Endometrium (tissue), 2 donors: Measurements from ENCODE around the gene SLX4.
"Not testable (repeated sequence)": the region's sequence is repeated elsewhere in the genome, so short reads cannot be mapped to it uniquely, and the experiment has no call there.

ENCODE experiments used
- FAIRE-seq: peaks from 2 replicates; lab custom pipeline; 2012; peaks lifted over from hg19 to GRCh38; lab: Jason Lieb, UNC
- donor health status: control.
- donor health status: control.

Gene SLX4

DNA sequence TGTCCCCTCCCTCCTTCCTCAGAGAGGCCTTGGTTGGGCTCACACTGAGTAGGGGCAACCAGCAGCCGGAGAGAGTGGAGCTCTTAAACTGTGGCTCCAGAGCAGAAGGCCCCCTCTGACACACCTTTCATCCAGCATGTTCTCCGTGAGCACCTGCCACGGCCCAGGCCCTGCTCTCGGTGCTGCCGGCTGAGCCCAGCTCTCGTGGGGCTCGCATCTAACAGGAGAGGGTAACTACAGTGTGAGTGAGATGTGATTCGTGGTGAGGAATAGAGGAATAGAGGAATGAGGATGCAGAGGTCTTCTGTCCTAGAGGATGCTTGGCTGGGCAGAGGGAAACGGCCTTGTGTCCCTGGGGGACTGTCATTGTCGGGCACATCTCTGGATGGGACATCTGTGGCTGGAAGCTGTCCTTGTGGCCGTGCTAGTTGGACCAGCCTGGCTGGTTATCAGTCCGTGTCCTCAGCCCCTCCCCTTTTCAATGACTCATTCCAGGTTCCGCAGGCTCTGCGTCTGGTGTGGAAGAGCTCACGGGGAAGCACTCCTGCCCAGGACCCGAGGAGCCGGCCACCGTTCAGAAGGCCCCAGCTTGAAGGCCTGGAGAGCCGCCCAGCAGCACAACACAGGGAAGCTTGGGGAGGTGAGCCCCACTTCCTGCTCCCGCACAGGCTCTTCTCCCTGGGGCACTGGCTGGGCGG lies 31.1 kb upstream of the SLX4 start:
- no peak for FAIRE-seq

DNA sequence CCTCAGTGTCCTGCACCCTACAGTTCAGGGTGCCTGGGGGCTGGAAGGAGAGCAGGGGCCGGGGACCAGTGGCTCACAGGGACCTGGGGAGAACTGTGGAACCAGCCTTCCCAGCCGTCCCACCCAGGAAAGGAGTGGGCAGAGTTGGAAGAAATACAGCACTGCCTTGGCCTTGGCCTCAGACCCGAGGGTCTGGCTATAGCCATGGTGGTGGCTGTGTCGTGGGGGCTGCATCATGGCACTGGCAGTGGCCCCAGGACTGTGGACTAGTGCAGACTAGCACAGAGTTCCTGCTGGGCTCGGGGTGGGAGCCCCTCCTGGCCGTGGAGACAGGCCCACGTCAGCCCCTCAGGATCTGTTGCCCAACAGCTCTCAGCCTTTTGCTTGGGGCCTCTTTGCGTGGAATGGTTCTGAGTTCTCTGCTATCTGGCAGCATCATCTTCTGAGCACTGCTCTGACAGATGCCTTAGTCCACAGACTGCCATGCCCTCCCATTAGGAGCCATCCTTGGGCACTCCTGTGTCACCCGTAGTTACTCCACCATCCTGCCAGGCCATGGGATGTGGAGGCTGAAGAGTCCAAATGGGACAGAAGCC lies 30.5 kb upstream of the SLX4 start:
- no peak for FAIRE-seq

DNA sequence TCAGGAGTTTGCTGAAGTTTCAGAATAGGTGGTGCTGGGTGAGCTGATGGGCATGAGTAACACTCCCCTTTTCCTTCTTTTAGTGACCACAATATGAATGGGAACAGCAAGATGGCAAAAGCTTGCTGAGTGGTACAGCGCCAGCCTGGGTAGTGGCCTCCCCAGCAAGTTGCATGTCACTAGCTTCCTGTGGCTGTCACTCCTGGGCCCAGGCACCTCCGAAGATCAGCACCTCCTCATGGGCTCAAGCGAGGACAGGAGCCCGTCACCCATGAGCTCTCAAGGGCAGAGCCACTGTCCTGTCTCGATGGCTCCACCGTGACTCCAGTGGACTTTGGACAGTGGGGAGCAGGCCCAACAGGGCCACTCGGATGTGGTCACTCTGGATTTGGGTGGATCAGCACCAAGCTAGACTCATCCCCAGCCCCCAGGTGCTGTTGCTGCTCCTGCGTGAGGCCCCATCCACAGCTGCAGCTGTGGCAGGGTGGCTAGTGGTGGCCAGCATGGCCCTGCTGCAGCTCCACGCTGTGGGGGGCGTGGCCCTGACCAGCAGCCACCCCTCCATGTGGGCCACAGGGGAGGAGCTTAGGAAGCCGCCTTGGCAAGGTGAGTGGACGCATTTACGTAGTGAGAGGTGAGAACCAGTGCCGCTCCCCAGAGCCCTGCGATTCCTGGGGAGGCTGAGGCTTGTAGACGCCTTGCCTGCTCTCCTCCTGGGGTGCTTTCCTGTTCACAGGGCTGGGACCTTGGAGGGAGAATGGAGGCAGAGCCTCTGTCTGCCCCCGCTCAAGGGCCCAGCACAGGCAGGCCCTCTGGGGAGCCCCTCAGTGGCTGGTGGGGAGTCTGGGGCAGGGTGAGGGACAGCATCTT lies 29.5 kb upstream of the SLX4 start:
- FAIRE-seq = no peak

DNA sequence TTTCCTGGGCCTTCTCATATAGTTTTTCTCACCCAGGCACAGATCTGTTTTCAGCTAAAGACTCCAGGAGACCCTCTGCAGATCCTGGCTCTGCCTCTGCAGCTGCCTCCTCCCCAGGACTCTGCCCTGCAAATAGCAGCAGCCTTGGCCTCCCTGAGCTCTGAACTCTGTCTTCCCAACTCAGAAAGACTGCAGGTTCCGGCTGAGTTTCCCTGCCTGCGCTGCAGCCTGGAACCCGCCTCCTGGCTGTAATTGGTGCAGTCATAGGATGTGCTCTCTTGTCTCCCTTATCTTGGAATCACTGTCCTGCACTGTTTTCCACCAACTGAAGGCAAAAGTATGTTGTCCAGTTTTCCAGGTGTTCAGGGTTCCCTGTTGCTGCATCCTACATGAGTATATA lies 28.8 kb upstream of the SLX4 start:
- FAIRE-seq = no peak

DNA sequence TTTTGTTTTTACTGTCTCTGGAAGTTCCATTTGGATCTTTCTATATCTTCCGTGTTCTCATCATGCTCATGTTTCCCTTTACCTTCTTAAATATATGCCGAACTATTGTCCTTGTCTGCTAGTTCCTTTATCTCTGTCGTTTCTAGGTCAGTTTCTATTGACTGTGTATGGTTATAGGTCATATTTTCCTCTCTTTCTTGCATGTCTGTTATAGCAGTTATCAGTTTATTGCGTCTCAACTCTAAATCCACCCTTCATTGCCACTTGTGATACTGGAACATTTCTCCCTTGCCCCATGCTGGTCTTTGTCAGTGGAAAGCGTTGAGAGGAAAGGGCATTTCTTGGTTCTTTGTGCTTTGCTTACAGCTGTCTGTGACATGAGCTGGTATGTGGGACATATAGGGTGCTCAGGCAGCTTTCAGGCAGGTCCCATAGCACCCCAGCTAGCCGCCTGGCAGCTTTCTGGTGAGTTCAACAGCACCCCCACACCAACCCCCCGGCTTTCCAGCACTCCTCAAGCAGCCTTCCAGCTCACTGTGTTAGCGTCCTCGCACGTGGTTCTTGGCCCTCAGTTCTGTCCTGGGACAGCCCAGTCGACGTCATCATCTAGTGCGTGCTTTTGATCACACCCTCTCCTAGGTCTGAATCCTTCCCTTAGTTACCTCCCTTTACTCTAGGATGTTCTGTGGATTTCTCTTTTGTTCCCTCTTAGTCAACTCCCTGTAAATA lies 27.7 kb upstream of the SLX4 start:
- no peak for FAIRE-seq

DNA sequence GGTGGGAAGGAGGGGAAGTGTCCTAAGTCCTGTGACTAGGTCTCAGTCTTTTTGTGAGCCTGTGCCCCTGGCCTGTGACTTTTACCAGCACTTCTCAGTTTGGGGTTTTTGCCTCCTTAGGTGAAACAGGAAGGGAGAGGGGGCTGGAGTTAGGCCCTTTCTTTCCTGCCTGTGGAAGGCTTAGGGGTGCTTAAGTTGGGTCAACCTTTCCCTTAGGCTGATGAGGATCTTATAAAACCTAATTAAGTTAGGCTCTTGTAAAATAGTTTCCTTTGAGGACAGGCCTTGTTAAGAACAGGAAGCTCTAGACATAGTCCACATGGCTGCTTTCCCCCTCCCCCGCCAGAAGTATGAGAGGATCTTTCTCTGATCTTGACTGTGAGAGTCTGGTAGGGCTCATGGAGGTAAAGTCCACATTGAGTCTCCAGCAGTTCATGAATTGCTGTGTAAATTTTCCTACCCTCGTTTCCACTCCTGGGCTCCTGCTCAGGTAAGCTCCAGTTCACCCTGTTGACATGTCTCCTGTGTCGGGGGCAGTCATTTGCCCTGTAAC lies 26.0 kb upstream of the SLX4 start:
- no peak for FAIRE-seq

DNA sequence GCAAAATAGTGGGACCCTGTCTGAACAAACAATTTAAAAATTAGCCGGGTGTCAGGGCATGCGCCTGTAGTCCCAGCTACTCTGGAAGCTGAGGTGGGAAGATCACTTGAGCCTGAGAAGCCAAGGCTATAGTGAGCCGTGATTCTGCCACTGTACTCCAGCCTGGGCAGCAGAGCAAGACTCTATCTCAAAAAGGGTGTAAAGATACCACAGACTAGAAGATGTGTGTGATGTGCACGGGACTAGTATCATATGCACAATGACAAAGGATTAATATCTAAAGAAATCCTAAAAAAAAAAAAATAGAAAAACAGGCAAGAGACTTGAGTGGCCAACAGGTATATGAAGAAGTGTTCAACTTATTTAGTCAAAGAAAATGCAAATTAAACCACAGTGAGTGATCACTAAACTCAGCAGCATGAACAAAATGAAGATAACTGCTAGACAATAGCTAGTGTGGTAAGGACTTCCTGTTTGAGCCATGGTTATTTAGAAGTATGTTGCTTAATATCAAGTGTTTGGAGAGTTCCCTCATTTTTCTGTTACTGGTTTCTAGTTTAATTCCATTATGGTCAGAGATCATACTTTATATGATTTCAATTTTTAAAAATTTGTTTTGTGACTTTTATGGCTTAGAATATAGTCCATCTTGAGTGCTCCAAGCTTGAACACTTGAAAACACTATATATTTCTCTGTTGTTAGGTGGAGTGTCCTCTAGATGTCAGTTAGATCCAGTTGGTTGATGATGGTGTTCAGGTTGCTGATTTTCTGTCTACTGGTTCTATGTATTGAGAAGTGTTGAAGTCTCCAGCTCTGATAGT lies 14.7 kb upstream of the SLX4 start:
- no peak for FAIRE-seq

DNA sequence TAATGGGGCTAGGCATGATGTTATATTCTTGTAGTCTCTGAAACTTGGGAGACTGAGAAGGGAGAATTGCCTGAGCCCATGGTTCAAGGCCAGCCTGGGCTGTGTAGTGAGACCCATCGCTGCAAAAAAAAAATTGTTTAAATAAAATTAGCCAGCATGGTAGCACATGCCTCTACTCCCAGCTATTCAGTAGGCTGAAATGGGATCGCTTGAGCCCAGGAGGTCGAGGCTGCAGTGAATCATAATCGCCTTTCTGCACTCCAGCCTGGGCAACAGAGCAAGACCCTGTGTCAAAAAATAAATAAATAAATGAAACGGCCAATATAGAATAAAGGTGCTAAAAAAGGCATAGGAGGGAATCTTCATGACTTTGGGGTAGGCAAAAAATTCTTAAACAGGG lies 13.9 kb upstream of the SLX4 start:
- FAIRE-seq = no peak

DNA sequence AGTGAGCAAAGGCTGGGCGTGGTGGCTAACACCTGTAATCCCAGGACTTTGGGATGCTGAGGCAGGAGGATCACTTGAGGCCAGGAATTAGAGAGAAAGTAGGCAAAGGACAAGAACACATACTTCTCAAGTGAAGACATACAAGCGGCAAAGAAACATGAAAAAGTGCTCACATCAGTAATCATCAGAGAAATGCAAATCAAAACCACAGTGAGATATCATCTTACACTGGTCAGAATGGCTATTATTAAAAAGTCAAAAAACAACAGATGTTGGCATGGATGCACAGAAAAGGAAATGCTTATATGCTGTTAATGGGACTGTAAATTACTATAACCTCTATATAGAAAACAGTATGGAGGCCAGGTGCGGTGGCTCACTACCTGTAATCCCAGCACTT lies 12.2 kb upstream of the SLX4 start:
- no peak for FAIRE-seq

DNA sequence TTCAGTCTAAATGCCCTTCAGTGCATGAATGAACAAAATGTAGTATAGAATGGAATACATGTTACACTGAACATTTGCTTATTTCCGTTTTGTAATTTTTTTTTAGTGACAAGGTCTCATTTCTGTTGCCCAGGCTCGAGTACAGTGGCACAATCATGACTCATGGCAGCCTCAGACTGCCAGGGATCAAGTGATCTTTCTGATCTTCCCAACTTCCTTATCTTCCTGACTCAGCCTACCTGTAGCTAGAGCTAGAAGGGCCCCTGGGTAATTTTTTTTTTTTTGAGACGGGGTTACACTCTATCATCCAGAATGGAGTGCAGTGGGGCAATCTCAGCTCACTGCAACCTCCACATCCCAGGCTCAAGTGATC lies 7.3 kb upstream of the SLX4 start:
- no peak for FAIRE-seq

DNA sequence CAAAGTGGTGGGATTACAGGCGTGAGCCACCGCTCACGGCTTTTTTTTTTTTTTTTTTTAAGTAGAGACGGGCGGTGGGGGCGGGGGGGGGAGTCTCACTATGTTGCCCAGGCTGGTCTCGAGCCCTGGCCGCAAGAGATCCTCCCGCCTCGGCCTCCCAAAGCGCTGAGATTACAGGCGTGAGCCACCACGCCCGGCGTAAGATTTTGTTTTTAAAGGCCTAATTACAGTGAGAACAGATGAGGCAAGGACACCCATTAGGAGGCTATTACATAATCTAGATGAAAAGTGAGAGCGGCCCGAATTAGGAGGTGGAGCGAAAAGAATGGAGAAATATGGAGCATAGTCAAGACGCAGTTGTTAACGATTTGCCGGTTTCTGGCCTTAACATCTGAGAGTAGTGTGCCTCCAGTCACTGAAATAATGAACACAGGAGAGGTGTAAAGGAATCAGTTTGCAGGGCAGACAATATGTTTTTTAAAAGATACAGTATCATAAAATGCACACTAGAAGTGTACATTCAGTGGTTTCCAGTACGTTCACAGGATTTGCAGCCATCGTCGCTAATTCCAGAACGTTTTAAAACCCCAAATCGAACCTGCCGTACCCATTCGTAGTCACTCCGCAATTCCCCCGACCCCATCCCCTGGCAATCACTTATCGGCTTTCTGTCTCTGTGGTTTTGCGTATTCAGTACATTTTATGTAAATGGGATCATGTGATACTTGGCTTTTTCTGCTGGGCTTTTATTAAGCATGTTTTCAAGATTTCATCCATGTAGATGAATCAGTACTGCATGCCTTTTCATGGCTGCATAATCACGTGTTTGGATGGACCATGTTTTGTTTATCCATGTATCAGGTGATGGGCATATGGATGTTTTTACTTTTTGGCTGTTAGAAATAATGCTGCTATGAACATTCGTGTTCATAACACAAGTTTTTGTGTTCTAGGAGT lies 1.4 kb upstream of the SLX4 start:
- no peak for FAIRE-seq

DNA sequence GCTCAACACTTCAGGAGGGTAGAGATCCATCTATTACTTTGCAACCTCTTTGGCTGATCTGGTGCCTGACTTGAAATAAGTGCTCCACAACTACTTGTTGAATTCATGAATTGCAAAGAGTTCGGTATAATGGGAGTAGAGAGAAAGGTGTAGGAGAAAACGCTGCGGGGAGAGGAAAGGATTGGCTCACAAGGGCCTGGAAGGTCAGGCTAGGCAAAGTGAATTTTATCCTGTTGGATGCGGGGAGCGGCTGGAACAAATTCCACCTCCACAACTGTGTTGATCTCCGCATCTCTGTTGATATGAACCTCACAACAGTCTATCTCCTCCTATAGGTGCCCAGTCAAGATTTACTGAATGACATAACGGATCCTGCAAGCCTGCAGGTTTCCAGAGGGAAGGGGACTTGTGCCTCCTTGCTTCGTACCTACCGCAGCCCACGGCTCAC lies 684 bp downstream of the SLX4 start:
- FAIRE-seq = no peak

DNA sequence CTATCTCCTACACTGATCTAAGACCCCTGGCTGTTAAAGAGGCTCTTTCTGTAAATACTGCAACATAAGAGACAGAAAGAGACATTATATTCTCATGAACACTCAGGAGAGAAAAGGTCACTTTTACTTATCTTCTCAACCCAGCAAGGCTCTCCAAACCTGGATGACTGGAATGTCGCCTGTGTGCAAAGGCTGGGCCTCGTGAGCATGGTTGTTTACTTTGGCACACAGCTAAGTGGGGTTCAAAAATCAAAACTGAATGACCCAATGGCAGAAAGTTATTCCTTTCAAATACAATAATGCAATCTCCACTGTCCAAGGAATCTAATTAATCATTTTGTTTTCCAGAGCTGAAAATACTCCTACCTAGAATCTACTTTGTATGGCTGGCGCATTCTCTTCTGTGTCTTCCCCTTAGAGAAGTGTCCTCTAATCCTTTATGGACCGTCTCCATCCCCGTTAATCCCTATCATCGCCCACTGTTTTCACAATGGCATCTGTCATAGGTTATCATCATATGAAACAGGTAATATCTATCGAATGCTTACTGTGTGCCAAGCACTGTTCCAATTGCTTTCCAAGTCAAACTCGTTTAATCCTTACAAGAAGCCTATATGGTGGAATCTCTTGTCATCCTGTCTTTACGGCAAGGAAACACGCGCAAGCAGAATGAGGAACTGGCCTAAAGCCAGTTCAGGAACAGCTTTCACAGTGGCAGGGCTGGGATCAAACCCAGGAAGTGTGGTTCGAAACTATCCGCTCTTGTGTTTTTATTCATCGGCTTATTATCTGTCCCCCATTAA lies 1.3 kb downstream of the SLX4 start:
- no peak for FAIRE-seq

DNA sequence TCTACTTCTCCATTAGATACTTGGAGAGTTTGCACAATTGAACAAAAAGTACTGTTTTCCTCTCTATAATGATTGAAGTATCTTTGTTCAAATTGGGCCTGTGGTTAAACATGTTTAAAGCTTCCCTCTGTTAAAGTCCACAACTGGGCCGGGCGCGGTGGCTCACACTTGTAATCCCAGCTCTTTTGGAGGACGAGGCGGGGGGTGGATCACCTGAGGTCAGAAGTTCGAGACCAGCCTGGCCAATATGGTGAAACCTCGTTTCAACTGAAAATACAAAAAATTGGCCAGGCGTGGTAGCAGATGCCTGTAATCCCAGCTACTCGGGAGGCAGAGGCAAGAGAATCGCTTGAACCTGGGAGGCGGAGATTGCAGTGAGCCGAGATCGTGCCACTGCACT lies 2.4 kb downstream of the SLX4 start:
- not testable (repeated sequence) for FAIRE-seq

DNA sequence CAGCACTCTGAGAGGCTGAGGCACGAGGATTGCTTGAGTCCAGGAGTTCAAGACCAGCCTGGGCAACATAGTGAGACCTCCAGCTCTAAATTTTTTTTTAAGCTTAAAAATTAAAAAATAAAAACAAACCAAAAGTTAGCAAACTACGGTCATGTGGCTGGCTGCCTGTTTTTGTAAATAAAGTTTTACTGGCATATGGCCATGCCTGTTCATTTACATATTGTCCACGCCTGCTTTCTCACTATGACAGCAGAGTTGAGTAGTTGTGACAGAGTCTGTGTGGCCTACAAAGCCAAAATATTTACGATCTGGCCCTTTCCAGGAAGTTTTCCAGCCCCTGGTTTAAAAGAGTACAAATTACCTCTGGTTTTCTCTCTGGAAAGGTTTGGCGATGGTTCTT lies 3.3 kb downstream of the SLX4 start:
- FAIRE-seq = no peak

DNA sequence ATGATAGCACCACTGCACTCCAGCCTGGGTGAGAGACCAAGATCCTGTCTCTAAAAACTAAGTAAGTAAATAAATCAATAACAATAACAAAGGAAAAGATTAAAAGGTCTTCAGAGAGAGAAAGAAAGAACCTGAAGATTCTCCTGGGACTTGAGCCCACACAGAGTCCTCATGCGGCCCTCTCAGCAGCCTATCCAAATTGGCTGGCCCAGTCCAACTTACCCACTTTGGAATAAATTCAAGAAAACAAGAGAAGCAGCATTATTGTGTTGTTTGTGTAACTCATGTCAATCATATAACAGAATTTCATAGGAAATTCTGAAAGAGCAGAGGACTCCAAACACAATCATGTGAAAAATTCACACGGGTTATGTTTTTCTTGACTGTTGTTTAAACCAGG lies 3.8 kb downstream of the SLX4 start:
- no peak for FAIRE-seq

DNA sequence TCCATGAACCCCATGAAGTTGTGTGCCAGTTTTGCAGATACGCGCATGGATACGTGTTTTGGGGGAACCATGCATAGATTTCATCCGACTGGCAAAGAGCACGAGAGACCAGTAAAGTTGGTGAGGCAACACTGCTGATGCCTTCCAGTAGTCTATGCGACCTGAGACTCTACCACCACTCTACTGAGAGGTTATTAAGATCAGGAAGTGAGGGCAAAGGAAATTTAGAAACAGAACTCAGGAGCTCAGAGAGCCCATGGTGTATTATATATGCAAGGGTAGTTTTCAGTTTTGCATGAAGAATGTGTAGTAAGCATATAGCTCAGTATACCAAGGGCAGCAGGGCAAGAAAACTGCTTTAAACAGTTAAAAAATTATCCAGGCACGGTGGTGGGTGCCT lies 4.2 kb downstream of the SLX4 start:
- no peak for FAIRE-seq

DNA sequence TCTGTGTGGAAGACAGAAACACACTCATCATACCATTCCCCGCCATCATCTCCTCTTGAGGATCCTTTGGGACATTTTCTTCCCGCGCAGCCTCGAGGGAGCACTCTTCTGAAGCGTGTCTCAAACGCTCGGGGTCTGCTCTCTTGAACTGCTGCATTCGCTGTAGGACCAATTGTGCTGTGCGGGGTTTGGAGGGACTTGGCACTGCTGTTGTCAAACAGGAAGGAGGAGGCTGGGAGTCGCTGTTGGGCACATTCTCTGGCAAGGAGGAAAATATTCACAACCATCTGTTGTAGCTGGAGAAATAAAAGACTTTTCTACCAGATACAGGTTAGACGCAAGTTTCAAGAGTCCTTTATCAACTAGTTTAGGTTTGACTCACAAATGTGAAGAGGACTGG lies 5.0 kb downstream of the SLX4 start:
- no peak for FAIRE-seq

DNA sequence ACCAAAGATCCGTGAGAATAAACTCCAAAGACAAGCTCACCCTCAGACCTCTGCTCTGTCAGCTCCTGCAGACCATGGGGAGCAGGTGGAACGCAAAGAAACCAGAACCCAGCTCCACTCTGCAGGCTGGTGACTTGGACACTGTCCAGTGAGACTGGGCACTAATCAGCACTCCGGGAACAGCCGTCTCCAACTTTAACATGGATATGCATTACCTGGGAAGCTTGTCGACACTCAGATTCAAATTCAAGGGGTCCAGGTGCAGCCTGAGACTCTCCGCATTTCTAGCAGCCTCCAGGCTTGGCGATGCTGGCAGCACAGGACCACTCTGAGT lies 9.1 kb downstream of the SLX4 start:
- no peak for FAIRE-seq
